H9 (cell line): ENCODE measurements around the gene DNAH5. TPM values are rescaled to one million over a fixed set of nuclear protein-coding genes. Genes with fewer than 3 reads are reported as not detected.

Experiments
- DNase-seq: peaks from one replicate; pipeline ENCODE4 v3.0.0-alpha.2; 2017
- H2AFZ ChIP-seq: one replicate; pipeline ENCODE4 v1.6.1; 2013; ENCODE audit warnings: mild to moderate bottlenecking, low read length, control low read depth, moderate library complexity
- H2AK5ac ChIP-seq: 2 replicates; pipeline ENCODE4 v1.6.1; 2013; ENCODE audit warnings: low read length, control low read depth, mixed read lengths; ENCODE audit not compliant: insufficient read length
- H2BK120ac ChIP-seq: one replicate; pipeline ENCODE4 v1.6.1; 2013; ENCODE audit warnings: low read depth, mild to moderate bottlenecking, low read length, control low read depth, inconsistent platforms; ENCODE audit not compliant: poor library complexity, severe bottlenecking
- H2BK12ac ChIP-seq: 2 replicates; pipeline ENCODE4 v1.6.1; 2013; ENCODE audit warnings: low read length, control low read depth, mixed read lengths, low read depth; ENCODE audit not compliant: insufficient read length
- H2BK15ac ChIP-seq: 2 replicates; pipeline ENCODE4 v1.6.1; 2013; ENCODE audit warnings: low read depth, low read length, control low read depth
- H2BK20ac ChIP-seq: one replicate; pipeline ENCODE4 v1.6.1; 2013; ENCODE audit warnings: low read depth, mild to moderate bottlenecking, low read length, control low read depth, inconsistent platforms; ENCODE audit not compliant: poor library complexity, severe bottlenecking
- H2BK5ac ChIP-seq: 2 replicates; pipeline ENCODE4 v1.6.1; 2013; ENCODE audit warnings: low read length, control low read depth, mixed read lengths; ENCODE audit not compliant: insufficient read length
- H3K14ac ChIP-seq: 2 replicates; pipeline ENCODE4 v1.6.1; 2013; ENCODE audit warnings: low read length, control low read depth; ENCODE audit not compliant: insufficient read depth
- H3K18ac ChIP-seq: 2 replicates; pipeline ENCODE4 v1.6.1; 2013; ENCODE audit warnings: low read depth, mild to moderate bottlenecking, mixed read lengths, low read length, control low read depth; ENCODE audit not compliant: insufficient read length
- H3K23ac ChIP-seq: 2 replicates; pipeline ENCODE4 v1.6.1; 2013; ENCODE audit warnings: low read length, control low read depth, mixed read lengths, low read depth; ENCODE audit not compliant: insufficient read length
- H3K23me2 ChIP-seq: 2 replicates; pipeline ENCODE4 v1.6.1; 2013; ENCODE audit warnings: low read depth, mild to moderate bottlenecking, mixed read lengths, low read length, control low read depth; ENCODE audit not compliant: insufficient read length, poor library complexity, severe bottlenecking
- H3K27ac ChIP-seq: 2 replicates; pipeline ENCODE4 v1.5.1; 2013; ENCODE audit warnings: low read length, control low read depth, mixed read lengths, low read depth; ENCODE audit not compliant: insufficient read length
- H3K27me3 ChIP-seq: 2 replicates; pipeline ENCODE4 v1.6.1; 2013; ENCODE audit warnings: low read length, control low read depth, inconsistent platforms; ENCODE audit not compliant: insufficient read depth
- H3K4ac ChIP-seq: 2 replicates; pipeline ENCODE4 v1.6.1; 2013; ENCODE audit warnings: low read depth, mild to moderate bottlenecking, control low read depth, inconsistent platforms, low read length, moderate library complexity
- H3K4me1 ChIP-seq: 2 replicates; pipeline ENCODE4 v1.6.1; 2013; ENCODE audit warnings: low read length, control low read depth, inconsistent platforms; ENCODE audit not compliant: insufficient read depth
- H3K4me2 ChIP-seq: 2 replicates; pipeline ENCODE4 v1.6.1; 2013; ENCODE audit warnings: low read length, control low read depth, mixed read lengths; ENCODE audit not compliant: insufficient read length, insufficient read depth
- H3K56ac ChIP-seq: 2 replicates; pipeline ENCODE4 v1.6.1; 2013; ENCODE audit warnings: low read depth, mild to moderate bottlenecking, mixed read lengths, low read length, control low read depth; ENCODE audit not compliant: insufficient read length
- H3K79me1 ChIP-seq: 2 replicates; pipeline ENCODE4 v1.6.1; 2013; ENCODE audit warnings: low read depth, mild to moderate bottlenecking, moderate library complexity, low read length, control low read depth, inconsistent platforms; ENCODE audit not compliant: insufficient read depth, poor library complexity, severe bottlenecking
- H3K79me2 ChIP-seq: 2 replicates; pipeline ENCODE4 v1.6.1; 2013; ENCODE audit warnings: low read length, control low read depth, inconsistent platforms; ENCODE audit not compliant: insufficient read depth
- H3K9ac ChIP-seq: 2 replicates; pipeline ENCODE4 v1.6.1; 2013; ENCODE audit warnings: low read length, control low read depth, mixed read lengths; ENCODE audit not compliant: insufficient read length; ENCODE audit errors: extremely low read depth
- H3K9me3 ChIP-seq: one replicate; pipeline ENCODE4 v1.6.1; 2013; ENCODE audit warnings: low read depth, low read length, inconsistent platforms; ENCODE audit not compliant: control insufficient read depth
- H3T11ph ChIP-seq: one replicate; pipeline ENCODE4 v1.6.1; 2013; ENCODE audit warnings: mild to moderate bottlenecking, low read length, control low read depth, inconsistent platforms
- H4K20me1 ChIP-seq: one replicate; pipeline ENCODE4 v1.6.1; 2013; ENCODE audit not compliant: control insufficient read depth, insufficient read length, insufficient read depth
- H4K5ac ChIP-seq: 2 replicates; pipeline ENCODE4 v1.6.1; 2013; ENCODE audit warnings: low read depth, mild to moderate bottlenecking, mixed read lengths, low read length, control low read depth; ENCODE audit not compliant: insufficient read length
- H4K8ac ChIP-seq: replicated peaks from 2 replicates; pipeline ENCODE4 v1.6.1; 2013; ENCODE audit warnings: low read length, control low read depth, mixed read lengths, low read depth; ENCODE audit not compliant: insufficient read length
- H4K91ac ChIP-seq: 2 replicates; pipeline ENCODE4 v1.6.1; 2013; ENCODE audit warnings: low read depth, mild to moderate bottlenecking, moderate library complexity, mixed read lengths, low read length, control low read depth; ENCODE audit not compliant: insufficient read length
- H3K27ac Mint-ChIP-seq, 3 experiments: 2 replicates in 2 of 3; 3 replicates in 1 of 3; pipeline ENCODE4 v1.8.0; 2020 to 2021; ENCODE audit warnings: mixed read lengths in 3 of 3, mild to moderate bottlenecking in 1 of 3, moderate library complexity in 1 of 3
- H3K27me3 Mint-ChIP-seq: 2 replicates; pipeline ENCODE4 v1.8.0; 2021; ENCODE audit warnings: low read depth, mild to moderate bottlenecking, moderate library complexity, mixed read lengths
- H3K36me3 Mint-ChIP-seq, 3 experiments: 2 replicates in 2 of 3; 3 replicates in 1 of 3; pipeline ENCODE4 v1.8.0; 2020 to 2021; ENCODE audit warnings: low read depth in 3 of 3, mixed read lengths in 3 of 3; ENCODE audit not compliant: insufficient read depth in 1 of 3
- H3K4me1 Mint-ChIP-seq, 2 experiments: 2 replicates each; pipeline ENCODE4 v1.8.0; 2020; ENCODE audit warnings: mixed read lengths in 2 of 2
- H3K4me3 Mint-ChIP-seq, 2 experiments: 2 replicates in 1 of 2; 3 replicates in 1 of 2; pipeline ENCODE4 v1.8.0; 2020 to 2021; ENCODE audit warnings: mild to moderate bottlenecking in 2 of 2, mixed read lengths in 2 of 2, moderate library complexity in 1 of 2
- H3K9me3 Mint-ChIP-seq, 2 experiments: 2 replicates in 1 of 2; 3 replicates in 1 of 2; pipeline ENCODE4 v1.8.0; 2020; ENCODE audit warnings: mild to moderate bottlenecking in 2 of 2, mixed read lengths in 2 of 2, moderate library complexity in 1 of 2
- WGBS: extraction: QIAGEN DNeasy Blood & Tissue Kit; methylation state at CpG from one replicate; pipeline ENCODE4 v1.1.7; 2013; ENCODE audit warnings: missing lambda C conversion rate, low lambda C conversion rate, mixed read lengths; ENCODE audit not compliant: insufficient read length; ENCODE audit errors: extremely low coverage; 5-methylcytosine and 5-hydroxymethylcytosine counted together
- total RNA-seq: library from RNA; stranded (reverse); gene quantifications from 2 replicates; pipeline ENCODE4 v1.2.1, GENCODE V29; 2021
- TF ChIP-seq, protein P1 (sequence below): fragments of 200-600 bp; sonication (generic); conservative IDR thresholded peaks from 3 replicates; pipeline ENCODE4 v1.8.0; 2021; ENCODE audit warnings: antibody characterized with exemption, mild to moderate bottlenecking

DNAH5 gene
- total RNA-seq, 1 experiment from 2014 or later: 0.50 TPM

DNA sequence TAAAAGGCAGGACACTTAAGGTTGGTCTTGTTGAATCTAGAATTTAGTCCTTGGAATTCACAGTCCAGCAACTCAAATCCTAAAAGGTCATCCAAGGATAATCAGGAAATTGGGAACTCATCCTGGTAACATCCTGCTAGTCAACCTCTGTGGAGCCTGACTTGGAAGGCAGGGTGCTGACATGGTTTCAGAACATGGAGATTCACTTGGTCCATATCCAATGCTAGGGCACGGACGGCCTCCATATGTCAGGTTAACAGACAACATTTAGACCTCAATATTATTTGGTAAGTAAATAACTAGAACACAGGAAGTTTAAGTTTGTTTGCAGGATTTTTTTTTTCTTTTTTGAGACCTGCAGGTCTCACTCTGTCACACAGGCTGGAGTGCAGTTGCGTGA, 783 bp upstream of the DNAH5 start:
- H3K4me1 ChIP-seq: peaks cover 8% of the 10 kb centered on the region; the same call in 1 of the 2 replicates
- H3K27me3 Mint-ChIP-seq: no peaks in the 10 kb centered on the region; the same call in none of the 2 replicates
- H3K4me3 Mint-ChIP-seq: no peak overlapping the region
- no peak overlapping the region for H2AFZ ChIP-seq
- H3K23me2 ChIP-seq: no peaks in the 10 kb centered on the region
- no peak overlapping the region for H4K91ac ChIP-seq
- no peak overlapping the region for H3K27ac ChIP-seq
- H3K27ac Mint-ChIP-seq: no peak overlapping the region
- TF ChIP-seq, protein P1, sequence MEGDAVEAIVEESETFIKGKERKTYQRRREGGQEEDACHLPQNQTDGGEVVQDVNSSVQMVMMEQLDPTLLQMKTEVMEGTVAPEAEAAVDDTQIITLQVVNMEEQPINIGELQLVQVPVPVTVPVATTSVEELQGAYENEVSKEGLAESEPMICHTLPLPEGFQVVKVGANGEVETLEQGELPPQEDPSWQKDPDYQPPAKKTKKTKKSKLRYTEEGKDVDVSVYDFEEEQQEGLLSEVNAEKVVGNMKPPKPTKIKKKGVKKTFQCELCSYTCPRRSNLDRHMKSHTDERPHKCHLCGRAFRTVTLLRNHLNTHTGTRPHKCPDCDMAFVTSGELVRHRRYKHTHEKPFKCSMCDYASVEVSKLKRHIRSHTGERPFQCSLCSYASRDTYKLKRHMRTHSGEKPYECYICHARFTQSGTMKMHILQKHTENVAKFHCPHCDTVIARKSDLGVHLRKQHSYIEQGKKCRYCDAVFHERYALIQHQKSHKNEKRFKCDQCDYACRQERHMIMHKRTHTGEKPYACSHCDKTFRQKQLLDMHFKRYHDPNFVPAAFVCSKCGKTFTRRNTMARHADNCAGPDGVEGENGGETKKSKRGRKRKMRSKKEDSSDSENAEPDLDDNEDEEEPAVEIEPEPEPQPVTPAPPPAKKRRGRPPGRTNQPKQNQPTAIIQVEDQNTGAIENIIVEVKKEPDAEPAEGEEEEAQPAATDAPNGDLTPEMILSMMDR: no peak
- no peaks in the 10 kb centered on the region for H3K9me3 ChIP-seq
- no peaks in the 10 kb centered on the region for H3K36me3 Mint-ChIP-seq
- no peak overlapping the region for H3K18ac ChIP-seq
- H3K14ac ChIP-seq: no peak overlapping the region
- H3K4ac ChIP-seq: no peak overlapping the region
- WGBS: no CpG with 5 or more reads among the region's 3 CpGs
- no peak overlapping the region for H3K23ac ChIP-seq
- H4K20me1 ChIP-seq: no peaks in the 10 kb centered on the region
- no peak overlapping the region for H3K56ac ChIP-seq
- H3K4me1 Mint-ChIP-seq: peaks cover 34 to 37% of the 10 kb centered on the region in 2 experiments
- H2AK5ac ChIP-seq: no peak overlapping the region
- H4K8ac ChIP-seq: no peak overlapping the region
- no peak for DNase-seq
- no peaks in the 10 kb centered on the region for H3K27me3 ChIP-seq
- no peak overlapping the region for H2BK20ac ChIP-seq
- H3K79me2 ChIP-seq: no peaks in the 10 kb centered on the region
- H3T11ph ChIP-seq: no peak overlapping the region
- no peak overlapping the region for H2BK5ac ChIP-seq
- H2BK12ac ChIP-seq: no peak overlapping the region
- H2BK15ac ChIP-seq: no peak overlapping the region
- no peak overlapping the region for H3K4me2 ChIP-seq
- no peaks in the 10 kb centered on the region; a peak in 1 of 5 replicates for H3K9me3 Mint-ChIP-seq
- H2BK120ac ChIP-seq: no peak overlapping the region
- H3K9ac ChIP-seq: no peak overlapping the region
- H3K79me1 ChIP-seq: no peaks in the 10 kb centered on the region
- H4K5ac ChIP-seq: no peak overlapping the region
